Measurements from ENCODE around the gene CPD.

DNA sequence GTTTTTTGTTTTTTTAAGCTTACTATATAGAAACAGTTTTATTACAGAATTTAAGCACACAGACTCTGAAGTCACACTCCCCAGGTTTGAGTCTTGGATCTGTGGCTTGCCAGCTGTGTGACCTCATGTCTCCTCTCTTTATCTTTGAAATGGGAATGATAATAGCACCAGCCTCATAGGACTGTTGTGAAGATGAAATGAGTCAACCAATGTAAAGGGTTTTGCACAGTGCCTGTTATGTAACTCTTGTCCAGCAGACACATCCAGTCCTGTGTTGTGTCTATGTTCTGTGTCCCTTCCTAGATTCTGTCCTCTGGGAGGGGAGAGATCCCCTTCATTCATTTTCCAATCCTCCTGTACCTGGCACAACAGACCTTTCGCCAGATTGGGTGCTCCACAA, 3.1 kb upstream of the CPD start:
- TF ChIP-seq CTCF (IDR thresholded peaks at IDR 0.05) (no peak), POLR2A (IDR thresholded peaks at IDR 0.05) (no peak)

Measured in tibial nerve (tissue), 3 donors.